ENCODE measurements around the gene MYH10.

The MYH10 gene

DNA sequence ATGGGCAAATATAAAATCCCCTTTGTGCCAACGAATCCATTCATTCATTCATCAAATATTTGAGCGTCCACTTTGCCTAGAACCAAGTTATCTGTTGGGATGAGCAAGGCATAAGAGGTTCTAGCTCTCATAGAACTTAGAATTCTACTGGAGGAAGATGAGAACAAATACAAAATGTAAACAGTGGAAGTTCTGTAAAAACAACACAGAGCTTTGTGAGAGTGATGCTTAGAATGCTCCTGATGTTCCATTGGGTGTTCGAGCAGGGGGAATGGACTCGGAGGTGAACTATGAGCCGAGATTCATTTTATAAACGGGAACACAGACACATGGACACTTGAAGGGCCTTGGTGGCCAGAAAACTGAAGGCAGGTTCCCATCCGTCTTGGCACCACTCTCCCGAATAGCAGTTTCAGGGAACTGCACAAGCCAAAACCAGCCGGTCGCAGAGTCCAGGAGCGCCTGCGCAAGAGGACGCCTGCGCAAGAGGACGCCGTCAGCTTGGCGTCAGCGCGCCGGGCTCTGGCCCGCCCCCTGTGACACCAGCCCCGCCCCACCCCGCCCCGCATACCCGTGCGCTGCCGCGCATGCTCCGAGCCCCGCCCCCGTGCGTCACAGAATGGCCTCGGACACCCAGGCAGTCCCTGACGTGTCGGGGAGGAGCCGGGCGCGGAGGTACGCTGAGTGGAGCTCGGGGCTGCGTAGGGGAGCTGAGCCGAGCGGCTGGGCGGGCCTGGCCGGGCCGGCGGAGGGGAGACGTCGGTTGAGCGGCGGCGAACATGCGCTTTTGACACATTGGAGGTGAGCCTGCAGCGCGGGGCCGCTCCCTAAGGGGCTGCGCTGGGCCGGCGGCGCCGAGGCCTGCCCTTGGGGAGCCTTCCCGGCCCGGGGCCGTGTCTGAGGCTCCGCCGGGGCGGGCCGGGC is 195.0 kb downstream of the MYH10 start, which contains the start of gene NDEL1:
TSS of gene NDEL1 (plus strand) at position 640 of the 924 bp plus-strand sequence. CDS start 8,388 bp downstream, outside the sequence.
- H3K27me3 ChIP-seq (replicated peaks; ENCODE audit: control insufficient read depth, insufficient read depth, low read length): no peaks in the 10 kb centered on the region
- DNase-seq (ENCODE audit: extremely low read depth, insufficient read length): peak; percentile 98
- H3K36me3 ChIP-seq (ENCODE audit: control insufficient read depth, insufficient read depth, low read length): no peaks in the 10 kb centered on the region; the same call in 1 of the 2 replicates
- no peak for TF ChIP-seq CTCF (IDR thresholded peaks at IDR 0.05; ENCODE audit: insufficient read depth, low read length, poor library complexity, severe bottlenecking)
- H3K4me3 ChIP-seq (replicated peaks; ENCODE audit: low read depth, low read length): peak within 1 kb of the TSS; percentile 93

GRCh38 chr17:8430966-8431365 is 199.6 kb downstream of the MYH10 start:
- no peak for TF ChIP-seq CTCF (IDR thresholded peaks at IDR 0.05; ENCODE audit: insufficient read depth, low read length, poor library complexity, severe bottlenecking)
- H3K27me3 ChIP-seq (replicated peaks; ENCODE audit: control insufficient read depth, insufficient read depth, low read length): no peaks in the 10 kb centered on the region
- no peak for DNase-seq (ENCODE audit: extremely low read depth, insufficient read length)
- no peak overlapping the region for H3K4me3 ChIP-seq (replicated peaks; ENCODE audit: low read depth, low read length)
- no peaks in the 10 kb centered on the region for H3K36me3 ChIP-seq (ENCODE audit: control insufficient read depth, insufficient read depth, low read length)

GRCh38 chr17:8426802-8427201 is 203.7 kb downstream of the MYH10 start:
- no peak for DNase-seq (ENCODE audit: extremely low read depth, insufficient read length)
- Histone ChIP-seq H3K4me3 (replicated peaks; ENCODE audit: low read depth, low read length) (no peak overlapping the region), H3K36me3 (ENCODE audit: control insufficient read depth, insufficient read depth, low read length) (no peaks in the 10 kb centered on the region), H3K27me3 (replicated peaks; ENCODE audit: control insufficient read depth, insufficient read depth, low read length) (no peaks in the 10 kb centered on the region)
- no peak for TF ChIP-seq CTCF (IDR thresholded peaks at IDR 0.05; ENCODE audit: insufficient read depth, low read length, poor library complexity, severe bottlenecking)

DNA sequence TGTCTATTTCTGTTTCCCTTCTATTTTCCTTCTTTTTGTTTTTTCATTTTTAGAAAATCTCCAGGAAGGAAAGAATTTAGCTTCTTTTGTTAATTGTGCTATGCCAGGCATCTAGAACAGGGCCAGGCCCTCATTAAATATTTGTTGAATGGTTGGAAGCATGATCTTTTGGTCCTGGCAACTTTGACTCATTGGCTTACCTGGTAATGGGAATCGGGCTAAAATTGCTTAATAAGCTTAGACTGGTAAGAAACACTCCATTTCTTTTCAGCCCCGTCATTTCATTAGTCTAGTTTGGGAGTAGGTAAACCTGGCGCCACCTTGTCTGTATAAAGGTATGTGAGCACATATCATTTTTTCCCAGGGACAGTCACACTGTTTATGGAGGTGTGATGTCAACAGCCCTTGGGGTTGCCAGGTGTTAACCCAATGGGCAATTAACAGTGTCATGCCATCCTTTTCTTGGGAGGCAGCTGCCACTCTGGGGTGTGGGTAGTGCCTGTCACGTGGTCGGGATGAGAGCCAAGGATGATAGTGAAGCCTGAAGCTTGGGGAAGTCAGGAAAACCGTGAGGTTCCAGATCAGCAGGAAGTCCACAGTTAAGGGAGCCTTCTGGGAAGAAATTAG is 204.3 kb downstream of the MYH10 start:
- Histone ChIP-seq H3K4me3 (replicated peaks; ENCODE audit: low read depth, low read length) (no peak overlapping the region), H3K27me3 (replicated peaks; ENCODE audit: control insufficient read depth, insufficient read depth, low read length) (no peaks in the 10 kb centered on the region; the same call in 1 of the 2 replicates), H3K36me3 (ENCODE audit: control insufficient read depth, insufficient read depth, low read length) (no peaks in the 10 kb centered on the region)
- no peak for TF ChIP-seq CTCF (IDR thresholded peaks at IDR 0.05; ENCODE audit: insufficient read depth, low read length, poor library complexity, severe bottlenecking)
- DNase-seq (ENCODE audit: extremely low read depth, insufficient read length): no peak

Data from GM06990 (cell line).